Breast epithelium (tissue), 4 donors: ENCODE data around the gene FYB2. TPM values are rescaled to one million over a fixed set of nuclear protein-coding genes. Genes with fewer than 3 reads are reported as not detected.

Source experiments
- DNase-seq, 2 donors: peaks; one replicate each; pipeline ENCODE4 v3.0.0-alpha.2; 2019; ENCODE audit warnings: low spot score in 2 of 2
- H3K27ac ChIP-seq, 2 donors: fragments of 200-600 bp; sonication (generic) in 1 of 2; one replicate each; pipeline ENCODE4 v1.5.1; 2016 to 2019; ENCODE audit warnings: mild to moderate bottlenecking in 1 of 2
- H3K27me3 ChIP-seq, 2 donors: fragments of 200-600 bp; sonication (generic) in 1 of 2; one replicate each; pipeline versions ENCODE4 v1.5.1 to v1.6.0; 2017 to 2019; ENCODE audit warnings: control low read depth in 1 of 2, mild to moderate bottlenecking in 1 of 2
- H3K36me3 ChIP-seq: fragments of 200-600 bp; one replicate; pipeline ENCODE4 v1.5.1; 2019
- H3K4me1 ChIP-seq, 2 donors: fragments of 200-600 bp; sonication (generic); one replicate each; pipeline ENCODE4 v1.5.1; 2016 to 2019; ENCODE audit warnings: control low read depth in 1 of 2
- H3K4me3 ChIP-seq, 3 donors: fragments of 200-600 bp; sonication (generic); 1 replicate in 2 of 3; 2 replicates in 1 of 3; pipeline ENCODE4 v1.5.1; 2016 to 2019; ENCODE audit warnings: mild to moderate bottlenecking in 3 of 3, moderate library complexity in 2 of 3
- H3K9me3 ChIP-seq, 2 donors: fragments of 200-600 bp; sonication (generic) in 1 of 2; one replicate each; pipeline ENCODE4 v1.5.1; 2016 to 2019; ENCODE audit warnings: control low read depth in 1 of 2
- CTCF ChIP-seq, 3 donors: fragments of 450-650 bp; IDR thresholded peaks; one replicate each; pipeline ENCODE4 v1.5.1; 2016 to 2017; ENCODE audit warnings: antibody characterized with exemption in 3 of 3, mild to moderate bottlenecking in 3 of 3, moderate library complexity in 3 of 3
- POLR2A ChIP-seq: fragments of 450-650 bp; IDR thresholded peaks from one replicate; pipeline ENCODE4 v1.6.1; 2016; ENCODE audit warnings: antibody characterized with exemption, mild to moderate bottlenecking, moderate library complexity
- POLR2AphosphoS5 ChIP-seq, 3 donors: sonication (generic); formaldehyde crosslinking; IDR thresholded peaks; one replicate each; pipeline ENCODE4 v1.6.1; 2017; ENCODE audit warnings: antibody characterized with exemption in 3 of 3
- intact Hi-C: fragments of 100-400 bp; cut with DNase I; formaldehyde crosslinking; loops from one replicate; pipeline ENCODE4 v1.15.1; 2023; ENCODE audit warnings: low total_unique reads
- total RNA-seq, 3 donors: library from RNA; depleted of rRNA; stranded (reverse); fragments of >200 nt; gene quantifications; one replicate each; pipeline ENCODE4 v1.1.0, GENCODE V29; 2016

FYB2 gene
- total RNA-seq, 3 donors from 2014 or later = 11.3 to 22.9 TPM; not detected in 1

DNA sequence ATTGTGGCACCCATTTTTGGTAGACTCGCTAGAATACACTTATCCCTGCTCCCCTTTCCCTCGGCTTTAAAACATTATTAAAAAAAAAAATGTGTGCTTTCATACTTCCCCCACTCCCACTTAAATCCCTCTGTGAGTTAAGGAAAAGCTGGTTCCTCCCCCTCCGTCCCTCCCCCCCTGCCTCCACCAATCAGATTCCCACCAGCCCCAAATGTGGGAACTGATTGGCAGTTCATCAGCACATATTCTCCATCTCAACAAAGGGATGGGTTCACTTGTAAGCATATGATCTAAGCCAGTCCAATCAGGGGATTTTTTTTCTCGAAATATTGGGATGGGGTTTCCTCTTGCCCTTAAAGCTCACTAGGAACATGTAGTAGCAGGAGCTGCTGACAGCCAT lies 10.8 kb upstream of the FYB2 start:
- DNase-seq = no peak
- Histone ChIP-seq H3K4me3 (no peak overlapping the region), H3K36me3 (no peaks in the 10 kb centered on the region), H3K27me3 (peaks cover 0 to 7% of the 10 kb centered on the region in 2 donors), H3K4me1 (no peaks in the 10 kb centered on the region), H3K9me3 (no peaks in the 10 kb centered on the region), H3K27ac (no peak overlapping the region)
- intact Hi-C loops = no loop called here
- TF ChIP-seq POLR2AphosphoS5 (IDR thresholded peaks at IDR 0.05) (no peak), POLR2A (no peak), CTCF (IDR thresholded peaks at IDR 0.05) (no peak)

- H3K4me1 ChIP-seq = no peaks in the 10 kb centered on the region
- H3K36me3 ChIP-seq = no peaks in the 10 kb centered on the region
- H3K27ac ChIP-seq = no peak overlapping the region
- H3K9me3 ChIP-seq = no peaks in the 10 kb centered on the region
- intact Hi-C loops = no loop called here
- H3K4me3 ChIP-seq = no peak overlapping the region
- TF ChIP-seq POLR2AphosphoS5 (IDR thresholded peaks at IDR 0.05) (no peak), POLR2A (no peak), CTCF (IDR thresholded peaks at IDR 0.05) (no peak)
- DNase-seq = no peak
- H3K27me3 ChIP-seq = peaks cover 0 to 7% of the 10 kb centered on the region in 2 donors
Measured at GRCh38 chr1:56827711-56828110, 8.5 kb upstream of the FYB2 start.

- no peak overlapping the region for H3K27ac ChIP-seq
- no peaks in the 10 kb centered on the region for H3K9me3 ChIP-seq
- no peak overlapping the region for H3K4me3 ChIP-seq
- no peaks in the 10 kb centered on the region for H3K36me3 ChIP-seq
- DNase-seq = no peak
- intact Hi-C loops = no loop called here
- no peak for TF ChIP-seq POLR2AphosphoS5 (IDR thresholded peaks at IDR 0.05)
- no peak for TF ChIP-seq POLR2A
- TF ChIP-seq CTCF (IDR thresholded peaks at IDR 0.05) = no peak
- no peaks in the 10 kb centered on the region for H3K27me3 ChIP-seq
- H3K4me1 ChIP-seq = no peaks in the 10 kb centered on the region
Measured at GRCh38 chr1:56825436-56825835, 6.2 kb upstream of the FYB2 start.

DNA sequence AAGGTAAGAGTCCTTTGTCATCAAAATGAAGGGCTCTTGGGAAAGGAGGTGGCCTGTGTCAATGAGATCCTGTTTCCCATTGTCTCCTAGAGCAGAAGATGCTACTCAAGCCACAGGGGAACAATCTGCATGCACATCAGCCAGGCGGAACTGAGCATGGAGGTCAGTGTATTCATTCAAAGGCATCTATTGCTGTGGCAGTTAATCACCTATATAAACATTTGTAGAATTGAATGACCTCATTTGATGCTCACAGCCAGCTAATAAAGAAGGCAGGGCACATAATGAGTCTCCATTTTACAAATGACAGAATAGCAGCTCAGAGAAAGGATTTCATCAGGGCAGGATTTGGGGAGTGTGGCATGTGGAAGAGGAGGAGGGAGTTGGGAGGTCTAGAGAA lies 5.7 kb upstream of the FYB2 start:
- no peaks in the 10 kb centered on the region for H3K27me3 ChIP-seq
- no peaks in the 10 kb centered on the region for H3K9me3 ChIP-seq
- no peak overlapping the region for H3K4me3 ChIP-seq
- no peak for DNase-seq
- no peak overlapping the region for H3K27ac ChIP-seq
- no peaks in the 10 kb centered on the region for H3K4me1 ChIP-seq
- TF ChIP-seq CTCF (IDR thresholded peaks at IDR 0.05) (no peak), POLR2AphosphoS5 (IDR thresholded peaks at IDR 0.05) (no peak), POLR2A (no peak)
- intact Hi-C loops = no loop called here
- no peaks in the 10 kb centered on the region for H3K36me3 ChIP-seq

GRCh38 chr1:56824271-56824670 lies 5.1 kb upstream of the FYB2 start:
- Histone ChIP-seq H3K27ac (no peak overlapping the region), H3K9me3 (no peaks in the 10 kb centered on the region), H3K4me3 (no peak overlapping the region), H3K27me3 (no peaks in the 10 kb centered on the region), H3K4me1 (no peaks in the 10 kb centered on the region), H3K36me3 (no peaks in the 10 kb centered on the region)
- DNase-seq = no peak
- intact Hi-C loops = no loop called here
- no peak for TF ChIP-seq CTCF (IDR thresholded peaks at IDR 0.05)
